HEK293T (cell line): ENCODE results near the gene CUX1.

Source experiments
- BHLHE40 ChIP-seq: fragments of 450-650 bp; IDR thresholded peaks from 2 replicates; pipeline ENCODE4 v1.6.1; 2016; ENCODE audit warnings: mild to moderate bottlenecking, moderate library complexity, borderline replicate concordance
- FOXM1 ChIP-seq: fragments of 450-650 bp; IDR thresholded peaks from 2 replicates; pipeline ENCODE4 v1.6.1; 2017; ENCODE audit warnings: mild to moderate bottlenecking, borderline replicate concordance
- HDGF ChIP-seq: fragments of 450-650 bp; IDR thresholded peaks from 2 replicates; pipeline ENCODE4 v1.6.1; 2017; ENCODE audit warnings: antibody characterized with exemption, borderline replicate concordance
- L3MBTL2 ChIP-seq: fragments of 450-650 bp; conservative IDR thresholded peaks from 2 replicates; pipeline ENCODE4 v1.6.1; 2016; ENCODE audit warnings: mild to moderate bottlenecking
- PKNOX1 ChIP-seq: fragments of 450-650 bp; IDR thresholded peaks from 2 replicates; pipeline ENCODE4 v1.6.1; 2016
- SP1 ChIP-seq: fragments of 450-650 bp; IDR thresholded peaks from 2 replicates; pipeline ENCODE4 v1.6.1; 2017
- TARDBP ChIP-seq: fragments of 450-650 bp; IDR thresholded peaks from 2 replicates; pipeline ENCODE4 v1.6.1; 2016
- ZNF384 ChIP-seq: fragments of 450-650 bp; IDR thresholded peaks from 2 replicates; pipeline ENCODE4 v1.6.1; 2016

GRCh38 chr7:102075553-102076135 lies 258.2 kb downstream of the CUX1 start:
- TF ChIP-seq TARDBP (no peak), HDGF (no peak), FOXM1 (no peak), BHLHE40 (no peak), SP1 (no peak), L3MBTL2 (no peak), ZNF384 (no peak), PKNOX1 (no peak)
